K562 (cell line): Measurements from ENCODE around the gene ZBTB22. TPM values are rescaled to one million over a fixed set of nuclear protein-coding genes. Genes with fewer than 3 reads are reported as not detected.

Experiments used
- ARHGAP35 ChIP-seq: fragments of 450-650 bp; IDR thresholded peaks from 2 replicates; pipeline ENCODE4 v1.6.1; 2018; ENCODE audit not compliant: partially characterized antibody
- CREB5 ChIP-seq: fragments of 250-450 bp; sonication (Bioruptor Pico); IDR thresholded peaks from 2 replicates; pipeline ENCODE4 v1.5.0; 2020; ENCODE audit warnings: mild to moderate bottlenecking
- CREM ChIP-seq: IDR thresholded peaks from 2 replicates; pipeline ENCODE4 v1.6.1; 2014; ENCODE audit warnings: antibody characterized with exemption, low read depth
- GABPB2 ChIP-seq: fragments of 250-450 bp; sonication (Bioruptor Pico); conservative IDR thresholded peaks from 2 replicates; pipeline ENCODE4 v1.5.1; 2021; ENCODE audit warnings: mild to moderate bottlenecking
- HSF4 ChIP-seq: fragments of 250-450 bp; sonication (Bioruptor Pico); IDR thresholded peaks from 2 replicates; pipeline ENCODE4 v2.1.2; 2022; ENCODE audit warnings: mild to moderate bottlenecking, moderate library complexity, borderline replicate concordance
- TAF7 ChIP-seq: fragments of 450-650 bp; IDR thresholded peaks from 2 replicates; pipeline ENCODE4 v1.6.1; 2016; ENCODE audit warnings: missing genetic modification characterization, missing compliant biosample characterization
- polyA plus RNA-seq, 8 experiments: library from polyadenylated mRNA; depleted of rRNA in 4 of 8; stranded (reverse) in 5 of 8; unstranded in 3 of 8; fragments of >200 nt; fragmentation: Nextera tagmentation in 2 of 8; fragmentation: Illumina TruSeq in 1 of 8; extraction: Ambion mirVana in 2 of 8; extraction: Trizol in 1 of 8; gene quantifications; 2 replicates each; pipeline versions ENCODE4 v1.2.1 to v1.2.3, GENCODE V29; 2011 to 2014; ENCODE audit warnings: inconsistent platforms in 1 of 8, missing spikeins in 1 of 8
- total RNA-seq, 7 experiments: library from RNA; depleted of rRNA in 6 of 7; stranded (reverse); fragments of >200 nt in 6 of 7; fragmentation: Illumina TruSeq in 2 of 7; extraction: Trizol in 2 of 7; gene quantifications; 2 replicates each; pipeline versions ENCODE4 v1.2.1 to v1.2.3, GENCODE V29; 2011 to 2021; ENCODE audit warnings: low replicate concordance in 1 of 7
- TF ChIP-seq, protein P1 (sequence below), 2 experiments: fragments of 450-650 bp; formaldehyde crosslinking in 1 of 2; IDR thresholded peaks; 2 replicates each; pipeline versions ENCODE4 v1.4.0 to v1.6.1; 2014 to 2020; ENCODE audit warnings: mild to moderate bottlenecking in 2 of 2, borderline replicate concordance in 1 of 2, low read depth in 1 of 2
- TF ChIP-seq, protein P2 (sequence below): fragments of 450-650 bp; conservative IDR thresholded peaks from 2 replicates; pipeline ENCODE4 v1.6.1; 2016; ENCODE audit warnings: missing genetic modification characterization, low read depth, mild to moderate bottlenecking, missing compliant biosample characterization, moderate library complexity
- TF ChIP-seq, protein P3 (sequence below), 2 experiments: fragments of 450-650 bp in 1 of 2; sonication (generic) in 1 of 2; formaldehyde crosslinking in 1 of 2; IDR thresholded peaks in 1 of 2; conservative IDR thresholded peaks in 1 of 2; 2 replicates each; pipeline versions ENCODE4 v1.6.1 to v1.8.1; 2016 to 2023; ENCODE audit warnings: mild to moderate bottlenecking in 2 of 2, moderate library complexity in 2 of 2, inconsistent platforms in 1 of 2, missing genetic modification reagents in 1 of 2

The ZBTB22 gene
- total and polyA plus RNA-seq, 9 of the 15 experiments (the other 6 are each of a cell fraction or from before 2014, with no cell fraction given), result 0.21 to 11.9 (median 7.1) TPM

DNA sequence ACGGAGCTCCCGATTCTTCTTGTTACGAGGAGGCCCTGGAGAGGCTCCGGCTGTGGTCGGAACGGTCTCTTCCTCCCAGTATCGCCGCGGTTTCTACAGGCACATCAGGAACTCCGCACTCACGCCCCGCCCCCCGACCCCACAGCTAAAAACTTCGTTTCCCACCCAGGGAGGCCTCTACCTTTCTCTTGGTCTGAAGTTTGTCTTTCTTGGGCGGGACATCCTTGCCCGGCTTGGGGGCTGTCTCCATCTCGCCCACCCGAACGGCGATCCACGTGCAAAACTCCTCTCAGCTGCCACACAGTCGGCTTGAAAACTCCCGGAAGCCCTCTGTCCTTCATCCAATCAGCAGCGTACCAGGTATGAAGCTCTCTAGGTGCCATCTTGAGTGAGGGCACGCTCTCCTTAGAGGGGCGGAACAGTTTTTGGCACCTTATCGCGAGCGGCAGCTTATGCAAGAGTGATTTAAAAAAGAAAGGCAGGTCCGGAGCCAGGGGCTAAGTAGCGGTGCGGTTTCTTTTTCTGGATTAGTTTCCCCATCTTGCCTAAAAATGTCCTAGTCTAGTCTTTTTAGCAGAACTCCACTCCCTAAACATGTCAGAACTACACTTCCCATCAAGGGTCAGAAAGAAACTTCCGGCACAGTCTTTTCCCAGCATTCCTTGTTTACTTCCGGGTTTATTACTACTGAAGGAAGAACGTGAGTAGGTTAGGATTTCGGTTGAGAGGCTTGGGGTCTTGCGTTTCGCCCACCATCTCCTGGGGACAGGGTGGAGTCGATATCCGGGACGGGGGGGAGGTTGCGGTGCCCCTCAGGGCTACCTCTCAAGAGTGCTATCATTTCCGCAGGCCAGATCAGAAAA is 28.4 kb downstream of the ZBTB22 start, which contains the start of the genes PFDN6 and WDR46 (continued):
- TF ChIP-seq CREB5 (CRISPR knock-in tag), result no peak
- no peak for TF ChIP-seq ARHGAP35
- TF ChIP-seq, protein P1, sequence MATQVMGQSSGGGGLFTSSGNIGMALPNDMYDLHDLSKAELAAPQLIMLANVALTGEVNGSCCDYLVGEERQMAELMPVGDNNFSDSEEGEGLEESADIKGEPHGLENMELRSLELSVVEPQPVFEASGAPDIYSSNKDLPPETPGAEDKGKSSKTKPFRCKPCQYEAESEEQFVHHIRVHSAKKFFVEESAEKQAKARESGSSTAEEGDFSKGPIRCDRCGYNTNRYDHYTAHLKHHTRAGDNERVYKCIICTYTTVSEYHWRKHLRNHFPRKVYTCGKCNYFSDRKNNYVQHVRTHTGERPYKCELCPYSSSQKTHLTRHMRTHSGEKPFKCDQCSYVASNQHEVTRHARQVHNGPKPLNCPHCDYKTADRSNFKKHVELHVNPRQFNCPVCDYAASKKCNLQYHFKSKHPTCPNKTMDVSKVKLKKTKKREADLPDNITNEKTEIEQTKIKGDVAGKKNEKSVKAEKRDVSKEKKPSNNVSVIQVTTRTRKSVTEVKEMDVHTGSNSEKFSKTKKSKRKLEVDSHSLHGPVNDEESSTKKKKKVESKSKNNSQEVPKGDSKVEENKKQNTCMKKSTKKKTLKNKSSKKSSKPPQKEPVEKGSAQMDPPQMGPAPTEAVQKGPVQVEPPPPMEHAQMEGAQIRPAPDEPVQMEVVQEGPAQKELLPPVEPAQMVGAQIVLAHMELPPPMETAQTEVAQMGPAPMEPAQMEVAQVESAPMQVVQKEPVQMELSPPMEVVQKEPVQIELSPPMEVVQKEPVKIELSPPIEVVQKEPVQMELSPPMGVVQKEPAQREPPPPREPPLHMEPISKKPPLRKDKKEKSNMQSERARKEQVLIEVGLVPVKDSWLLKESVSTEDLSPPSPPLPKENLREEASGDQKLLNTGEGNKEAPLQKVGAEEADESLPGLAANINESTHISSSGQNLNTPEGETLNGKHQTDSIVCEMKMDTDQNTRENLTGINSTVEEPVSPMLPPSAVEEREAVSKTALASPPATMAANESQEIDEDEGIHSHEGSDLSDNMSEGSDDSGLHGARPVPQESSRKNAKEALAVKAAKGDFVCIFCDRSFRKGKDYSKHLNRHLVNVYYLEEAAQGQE (IDR thresholded peaks at IDR 0.05; ENCODE audit: borderline replicate concordance), result no peak
- TF ChIP-seq, protein P1 (CRISPR knock-in tag; IDR thresholded peaks at IDR 0.05; ENCODE audit: low read depth), result no peak; the same call in 1 of the 2 replicates
- TF ChIP-seq HSF4, result no peak
- TF ChIP-seq, protein P2, sequence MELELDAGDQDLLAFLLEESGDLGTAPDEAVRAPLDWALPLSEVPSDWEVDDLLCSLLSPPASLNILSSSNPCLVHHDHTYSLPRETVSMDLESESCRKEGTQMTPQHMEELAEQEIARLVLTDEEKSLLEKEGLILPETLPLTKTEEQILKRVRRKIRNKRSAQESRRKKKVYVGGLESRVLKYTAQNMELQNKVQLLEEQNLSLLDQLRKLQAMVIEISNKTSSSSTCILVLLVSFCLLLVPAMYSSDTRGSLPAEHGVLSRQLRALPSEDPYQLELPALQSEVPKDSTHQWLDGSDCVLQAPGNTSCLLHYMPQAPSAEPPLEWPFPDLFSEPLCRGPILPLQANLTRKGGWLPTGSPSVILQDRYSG (tag), result peak; percentile 89
- peak; percentile 33; the same call in 1 of the 2 replicates for TF ChIP-seq TAF7 (tag)
- no peak for TF ChIP-seq GABPB2
- TF ChIP-seq, protein P3, sequence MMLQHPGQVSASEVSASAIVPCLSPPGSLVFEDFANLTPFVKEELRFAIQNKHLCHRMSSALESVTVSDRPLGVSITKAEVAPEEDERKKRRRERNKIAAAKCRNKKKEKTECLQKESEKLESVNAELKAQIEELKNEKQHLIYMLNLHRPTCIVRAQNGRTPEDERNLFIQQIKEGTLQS (IDR thresholded peaks at IDR 0.05), result peak; percentile 30; the same call in 1 of the 2 replicates
- TF ChIP-seq, protein P3 (CRISPR knock-in tag; conservative IDR thresholded peaks at IDR 0.05), result no peak
- TF ChIP-seq CREM, result peak; percentile 68; the same call in 1 of the 2 replicates
